ENCODE data around the gene UPK2.

DNA sequence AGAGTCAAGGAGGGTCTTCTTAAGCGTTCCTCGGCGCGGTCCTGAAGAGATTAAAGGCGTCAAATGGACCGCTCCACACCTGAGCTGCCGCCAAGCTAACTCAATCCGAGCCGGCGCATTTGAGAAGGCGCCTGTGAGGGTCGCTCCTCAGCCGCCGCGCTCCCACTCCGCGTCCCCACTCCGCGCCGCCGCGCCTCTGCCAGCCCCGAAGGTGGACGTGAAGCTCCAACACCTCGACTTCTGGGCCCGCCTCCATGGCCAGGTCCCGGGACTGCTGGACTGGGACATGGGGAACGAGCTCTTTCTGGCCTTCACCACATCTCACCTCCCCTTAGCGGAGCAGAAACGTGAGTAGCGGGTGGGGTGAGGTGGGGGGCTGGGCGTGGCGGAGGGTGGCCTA, 15.5 kb downstream of the UPK2 start, which contains the start of gene FOXR1:
- TF ChIP-seq POLR2A (IDR thresholded peaks at IDR 0.05; ENCODE audit: extremely low read depth, insufficient read length) (no peak), MYC (IDR thresholded peaks at IDR 0.05; ENCODE audit: low read depth, low read length) (no peak)
- TF ChIP-seq, protein P1, sequence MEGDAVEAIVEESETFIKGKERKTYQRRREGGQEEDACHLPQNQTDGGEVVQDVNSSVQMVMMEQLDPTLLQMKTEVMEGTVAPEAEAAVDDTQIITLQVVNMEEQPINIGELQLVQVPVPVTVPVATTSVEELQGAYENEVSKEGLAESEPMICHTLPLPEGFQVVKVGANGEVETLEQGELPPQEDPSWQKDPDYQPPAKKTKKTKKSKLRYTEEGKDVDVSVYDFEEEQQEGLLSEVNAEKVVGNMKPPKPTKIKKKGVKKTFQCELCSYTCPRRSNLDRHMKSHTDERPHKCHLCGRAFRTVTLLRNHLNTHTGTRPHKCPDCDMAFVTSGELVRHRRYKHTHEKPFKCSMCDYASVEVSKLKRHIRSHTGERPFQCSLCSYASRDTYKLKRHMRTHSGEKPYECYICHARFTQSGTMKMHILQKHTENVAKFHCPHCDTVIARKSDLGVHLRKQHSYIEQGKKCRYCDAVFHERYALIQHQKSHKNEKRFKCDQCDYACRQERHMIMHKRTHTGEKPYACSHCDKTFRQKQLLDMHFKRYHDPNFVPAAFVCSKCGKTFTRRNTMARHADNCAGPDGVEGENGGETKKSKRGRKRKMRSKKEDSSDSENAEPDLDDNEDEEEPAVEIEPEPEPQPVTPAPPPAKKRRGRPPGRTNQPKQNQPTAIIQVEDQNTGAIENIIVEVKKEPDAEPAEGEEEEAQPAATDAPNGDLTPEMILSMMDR (IDR thresholded peaks at IDR 0.05; ENCODE audit: low read depth, low read length), result no peak
- TF ChIP-seq, protein P2, sequence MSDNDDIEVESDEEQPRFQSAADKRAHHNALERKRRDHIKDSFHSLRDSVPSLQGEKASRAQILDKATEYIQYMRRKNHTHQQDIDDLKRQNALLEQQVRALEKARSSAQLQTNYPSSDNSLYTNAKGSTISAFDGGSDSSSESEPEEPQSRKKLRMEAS (IDR thresholded peaks at IDR 0.05; ENCODE audit: low read depth, low read length), result no peak
